ENCODE results near the gene LYZL6. TPM values are rescaled to one million over a fixed set of nuclear protein-coding genes. Genes with fewer than 3 reads are reported as not detected.

Gene LYZL6
- total and polyA plus RNA-seq, 10 donors = not detected

DNA sequence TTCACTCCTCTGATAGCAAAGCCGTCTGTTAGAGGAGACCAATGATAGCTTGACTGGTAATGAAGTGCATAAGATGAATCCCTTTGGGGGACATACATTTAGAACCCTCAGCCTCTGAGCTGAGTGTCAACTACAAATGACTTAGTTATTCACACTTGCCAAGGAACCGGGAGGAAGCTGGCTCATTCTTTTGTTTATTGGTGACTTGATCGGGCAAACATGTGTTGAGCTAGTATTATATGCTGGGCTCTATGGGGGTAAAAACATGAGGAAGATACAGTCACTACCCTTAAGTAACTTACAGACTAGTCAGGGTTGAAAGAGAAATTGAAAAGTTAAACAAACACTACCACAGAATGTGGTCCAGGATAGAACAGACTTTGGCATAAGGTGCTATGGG is 34.8 kb upstream of the LYZL6 start:
- intact Hi-C loops (cut with DNase I; ENCODE audit: low total_unique reads) = loop anchor here (5.0 to 10.0 kb wide), 2 partner anchors 94 to 506 kb away; partner anchors contain the start of gene ZNHIT3
- WGBS, 5 donors = 83 to 93% (median 90%) methylated on average over 3 of the region's 3 CpGs

DNA sequence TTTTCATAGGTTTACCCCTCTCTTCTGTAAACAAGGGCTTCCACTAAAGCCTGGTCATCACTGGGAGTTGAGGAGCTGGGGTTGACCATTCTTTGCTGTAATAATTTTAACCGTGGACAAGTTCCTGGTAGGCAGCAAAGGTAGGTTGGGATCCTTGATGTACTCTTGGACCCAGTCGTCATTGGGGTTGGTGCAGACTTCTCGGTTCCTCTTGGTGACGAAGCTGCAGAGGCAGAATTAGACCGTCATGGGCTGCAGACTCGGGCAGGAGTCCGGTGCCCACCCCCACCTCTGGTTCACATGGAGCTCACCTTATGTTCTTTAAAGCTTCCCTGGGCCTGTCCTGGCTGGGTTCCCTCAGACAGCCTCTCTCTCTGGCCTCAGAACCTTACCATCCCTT is 34.0 kb upstream of the LYZL6 start:
- no peaks in the 10 kb centered on the region for H3K36me3 ChIP-seq
- H3K27ac ChIP-seq = peak overlapping the region in 1 of 8 donors; percentile 7
- H3K4me3 ChIP-seq = no peak overlapping the region
- no peak for DNase-seq
- peaks cover 0 to 43% (median 22%) of the 10 kb centered on the region in 6 donors for H3K4me1 ChIP-seq
- TF ChIP-seq POLR2A (IDR thresholded peaks at IDR 0.05) = no peak
- TF ChIP-seq POLR2AphosphoS5 (IDR thresholded peaks at IDR 0.05) = peak in 1 of 3 donors; percentile 36
- intact Hi-C loops (cut with DNase I; ENCODE audit: low total_unique reads) = loop anchor here (5.0 to 10.0 kb wide), 2 partner anchors 95 to 507 kb away; partner anchors contain the start of gene ZNHIT3
- H3K27me3 ChIP-seq (replicated peaks in 1 of 7) = no peaks in the 10 kb centered on the region
- 72 to 87% (median 83%) methylated on average over 7 of the region's 7 CpGs for WGBS, 5 donors
- no peaks in the 10 kb centered on the region for H3K9me3 ChIP-seq

More for the DNA sequence above, 34.8 kb upstream of the LYZL6 start:
- H3K9me3 ChIP-seq = no peaks in the 10 kb centered on the region
- H3K36me3 ChIP-seq = peaks cover 0 to 5% (median 0%) of the 10 kb centered on the region in 6 donors
- TF ChIP-seq POLR2AphosphoS5 (IDR thresholded peaks at IDR 0.05) = no peak
- TF ChIP-seq, protein P1, sequence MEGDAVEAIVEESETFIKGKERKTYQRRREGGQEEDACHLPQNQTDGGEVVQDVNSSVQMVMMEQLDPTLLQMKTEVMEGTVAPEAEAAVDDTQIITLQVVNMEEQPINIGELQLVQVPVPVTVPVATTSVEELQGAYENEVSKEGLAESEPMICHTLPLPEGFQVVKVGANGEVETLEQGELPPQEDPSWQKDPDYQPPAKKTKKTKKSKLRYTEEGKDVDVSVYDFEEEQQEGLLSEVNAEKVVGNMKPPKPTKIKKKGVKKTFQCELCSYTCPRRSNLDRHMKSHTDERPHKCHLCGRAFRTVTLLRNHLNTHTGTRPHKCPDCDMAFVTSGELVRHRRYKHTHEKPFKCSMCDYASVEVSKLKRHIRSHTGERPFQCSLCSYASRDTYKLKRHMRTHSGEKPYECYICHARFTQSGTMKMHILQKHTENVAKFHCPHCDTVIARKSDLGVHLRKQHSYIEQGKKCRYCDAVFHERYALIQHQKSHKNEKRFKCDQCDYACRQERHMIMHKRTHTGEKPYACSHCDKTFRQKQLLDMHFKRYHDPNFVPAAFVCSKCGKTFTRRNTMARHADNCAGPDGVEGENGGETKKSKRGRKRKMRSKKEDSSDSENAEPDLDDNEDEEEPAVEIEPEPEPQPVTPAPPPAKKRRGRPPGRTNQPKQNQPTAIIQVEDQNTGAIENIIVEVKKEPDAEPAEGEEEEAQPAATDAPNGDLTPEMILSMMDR (IDR thresholded peaks at IDR 0.05 in 8 of 11, conservative IDR thresholded peaks at IDR 0.05 in 3 of 11) = no peak
- no peak for TF ChIP-seq POLR2A (IDR thresholded peaks at IDR 0.05)
- H3K4me3 ChIP-seq = no peak overlapping the region
- no peak for DNase-seq
- H3K27ac ChIP-seq = no peak overlapping the region
- peaks cover 0 to 46% (median 19%) of the 10 kb centered on the region in 6 donors for H3K4me1 ChIP-seq
- H3K27me3 ChIP-seq (replicated peaks in 1 of 7) = no peaks in the 10 kb centered on the region

DNA sequence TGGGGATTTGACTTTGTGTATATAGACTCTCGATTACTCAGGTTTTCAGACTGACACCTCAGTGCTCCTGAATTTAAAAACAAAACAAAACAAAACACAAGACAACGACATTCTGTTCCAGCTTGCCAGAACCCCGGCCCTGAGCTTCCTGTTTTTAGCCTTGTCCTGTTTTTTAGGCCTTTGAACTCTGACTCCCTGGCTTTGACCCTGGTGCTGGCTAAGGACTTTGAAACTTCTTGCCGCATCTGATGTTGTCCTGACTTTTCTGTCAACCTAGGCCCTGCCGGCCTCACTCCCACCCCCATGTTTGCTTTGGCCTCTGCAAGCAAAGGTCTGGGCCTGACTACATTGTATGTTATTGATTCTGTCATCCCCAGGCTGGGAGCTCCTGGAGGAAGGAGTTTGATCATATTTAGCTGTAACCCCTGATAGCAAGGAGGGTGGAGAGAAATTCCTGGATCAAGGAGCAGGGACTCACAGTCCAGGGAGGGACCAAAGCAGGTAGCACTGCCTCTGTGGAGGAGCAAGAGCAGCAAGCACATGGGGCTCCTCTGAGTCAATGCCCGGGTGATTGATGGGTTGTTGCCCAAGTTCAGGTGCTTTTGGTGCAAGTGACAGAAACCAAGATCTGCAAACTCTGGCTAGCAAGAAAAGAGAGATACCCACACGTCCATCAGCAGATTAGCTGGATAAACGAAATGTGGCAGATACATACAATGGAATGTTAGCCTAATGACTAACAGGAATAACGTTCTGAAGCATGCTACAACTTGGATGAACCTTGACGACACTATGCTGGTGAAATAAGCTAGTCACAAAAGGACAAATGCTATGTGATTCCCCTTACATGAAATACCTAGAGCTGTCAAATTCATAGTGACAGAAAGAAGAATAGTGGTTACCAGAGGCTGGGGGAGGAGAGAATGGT is 30.1 kb upstream of the LYZL6 start:
- Histone ChIP-seq H3K27ac (peak overlapping the region in 3 of 8 donors; percentile 23 to 39 (median 28)), H3K4me3 (no peak overlapping the region), H3K4me1 (peaks cover 6 to 51% (median 27%) of the 10 kb centered on the region in 6 donors), H3K36me3 (no peaks in the 10 kb centered on the region), H3K9me3 (no peaks in the 10 kb centered on the region), H3K27me3 (replicated peaks in 1 of 7) (peaks cover 0 to 7% (median 0%) of the 10 kb centered on the region in 7 donors)
- TF ChIP-seq, protein P1 (IDR thresholded peaks at IDR 0.05 in 8 of 11, conservative IDR thresholded peaks at IDR 0.05 in 3 of 11) = no peak
- TF ChIP-seq POLR2AphosphoS5 (IDR thresholded peaks at IDR 0.05) (no peak), POLR2A (IDR thresholded peaks at IDR 0.05) (no peak)
- no peak for DNase-seq
- intact Hi-C loops (cut with DNase I; ENCODE audit: low total_unique reads) = loop anchor here (5.0 to 10.0 kb wide), 2 partner anchors 174 to 511 kb away; partner anchors contain the start of gene ZNHIT3
- 61 to 70% (median 65%) methylated on average over 10 of the region's 10 CpGs for WGBS, 5 donors

DNA sequence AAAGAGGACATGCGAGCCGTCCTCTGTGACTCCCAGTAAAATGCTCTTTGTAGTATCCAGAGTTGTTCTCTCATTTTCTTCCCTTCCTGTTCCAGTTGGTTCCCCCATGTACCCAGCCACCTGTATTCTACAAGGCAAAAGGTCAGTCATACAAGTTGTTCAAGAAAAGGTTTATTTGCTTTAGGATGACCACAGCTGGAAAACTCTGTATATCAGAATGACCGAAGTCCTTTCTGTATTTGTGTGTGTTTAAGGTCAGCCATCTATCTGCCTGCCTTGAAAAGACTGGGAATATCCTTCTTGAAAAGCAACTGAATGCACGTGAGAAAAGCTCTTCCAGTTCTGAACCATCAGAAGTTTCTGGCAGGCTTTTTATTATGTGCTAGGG is 29.4 kb upstream of the LYZL6 start:
- TF ChIP-seq, protein P1 (IDR thresholded peaks at IDR 0.05 in 8 of 11, conservative IDR thresholded peaks at IDR 0.05 in 3 of 11) = no peak
- TF ChIP-seq POLR2AphosphoS5 (IDR thresholded peaks at IDR 0.05) (no peak), POLR2A (IDR thresholded peaks at IDR 0.05) (no peak)
- no peaks in the 10 kb centered on the region for H3K36me3 ChIP-seq
- intact Hi-C loops (cut with DNase I; ENCODE audit: low total_unique reads) = loop anchor here (5.0 to 10.0 kb wide), 2 partner anchors 174 to 512 kb away; partner anchors contain the start of gene ZNHIT3
- peaks cover 6 to 51% (median 27%) of the 10 kb centered on the region in 6 donors for H3K4me1 ChIP-seq
- no peaks in the 10 kb centered on the region for H3K9me3 ChIP-seq
- DNase-seq = no peak
- 74 to 92% (median 90%) methylated on average over 4 of the region's 4 CpGs for WGBS, 5 donors
- H3K27me3 ChIP-seq (replicated peaks in 1 of 7) = peaks cover 0 to 7% (median 0%) of the 10 kb centered on the region in 7 donors
- H3K4me3 ChIP-seq = no peak overlapping the region
- H3K27ac ChIP-seq = peak overlapping the region in 2 of 8 donors; percentile 28 to 39
